HG03108 (cell line): ENCODE results near the gene SEMA3G.

Source experiments
- ATAC-seq: cut with Tn5 transposase; IDR thresholded peaks from one replicate; pipeline ENCODE4 v1.9.1; 2021; ENCODE audit warnings: moderate library complexity; ENCODE audit not compliant: unreplicated experiment

The SEMA3G gene

DNA sequence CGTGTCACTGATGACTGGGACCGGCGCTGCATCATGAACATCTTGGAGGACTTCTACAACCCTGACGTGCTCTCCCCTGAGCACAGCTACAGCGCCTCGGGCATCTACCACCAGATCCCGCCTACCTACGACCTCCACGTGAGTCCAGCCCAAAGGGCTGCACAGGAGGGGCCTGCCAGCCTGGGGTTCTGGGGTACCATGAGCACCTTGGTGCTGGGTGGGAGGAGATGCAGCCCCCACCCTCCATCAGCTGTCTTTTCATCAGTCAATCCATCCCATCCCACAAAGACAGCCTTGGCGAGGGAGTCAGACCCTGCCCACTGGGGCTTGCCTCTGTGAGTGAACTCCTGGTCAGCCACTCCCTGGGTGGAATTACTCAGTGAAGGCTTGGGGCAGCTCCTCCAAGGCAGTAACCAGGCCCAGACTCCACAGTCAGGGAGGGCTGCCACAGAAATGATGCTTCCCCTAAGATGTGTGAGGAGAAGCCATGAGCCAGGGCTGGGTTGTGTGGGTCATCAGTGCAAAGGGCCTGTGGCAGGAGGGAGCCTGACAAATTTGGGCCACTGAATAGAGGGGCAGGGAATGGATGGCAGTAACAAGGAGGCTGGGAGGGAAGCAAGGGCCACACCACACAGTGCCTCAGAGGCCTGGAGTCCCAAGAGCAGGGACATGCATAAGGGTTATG, 47.9 kb downstream of the SEMA3G start:
- no peak for ATAC-seq

DNA sequence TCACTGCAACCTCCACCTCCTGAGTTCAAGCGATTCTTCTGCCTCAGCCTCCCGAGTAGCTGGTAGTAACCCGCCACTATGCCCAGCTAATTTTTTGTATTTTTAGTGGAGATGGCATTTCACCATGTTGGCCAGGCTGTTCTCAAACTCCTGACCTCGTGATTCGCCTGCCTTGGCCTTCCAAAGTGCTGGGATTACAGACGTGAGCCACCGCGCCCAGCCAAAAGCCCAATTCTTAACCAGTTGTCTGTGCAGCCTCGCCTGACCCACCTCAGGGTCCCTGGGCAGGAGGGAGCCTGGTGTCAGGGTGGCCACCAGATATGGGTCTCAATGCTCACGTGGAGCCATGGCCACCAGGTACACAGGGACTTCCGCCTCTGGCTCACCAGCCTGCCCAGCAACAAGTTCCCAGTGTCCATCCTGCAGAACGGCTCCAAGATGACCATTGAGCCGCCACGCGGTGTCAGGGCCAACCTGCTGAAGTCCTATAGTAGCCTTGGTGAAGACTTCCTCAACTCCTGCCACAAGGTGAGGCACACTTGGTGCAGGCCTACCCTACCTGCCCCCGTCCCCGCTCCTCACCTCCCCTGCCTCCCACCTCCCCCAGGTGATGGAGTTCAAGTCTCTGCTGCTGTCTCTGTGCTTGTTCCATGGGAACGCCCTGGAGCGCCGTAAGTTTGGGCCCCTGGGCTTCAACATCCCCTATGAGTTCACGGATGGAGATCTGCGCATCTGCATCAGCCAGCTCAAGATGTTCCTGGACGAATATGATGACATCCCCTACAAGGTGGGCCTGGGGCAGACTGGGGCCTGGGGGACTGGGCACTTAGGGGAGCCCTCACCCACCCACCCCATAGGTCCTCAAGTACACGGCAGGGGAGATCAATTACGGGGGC, 48.6 kb downstream of the SEMA3G start:
- no peak for ATAC-seq

DNA sequence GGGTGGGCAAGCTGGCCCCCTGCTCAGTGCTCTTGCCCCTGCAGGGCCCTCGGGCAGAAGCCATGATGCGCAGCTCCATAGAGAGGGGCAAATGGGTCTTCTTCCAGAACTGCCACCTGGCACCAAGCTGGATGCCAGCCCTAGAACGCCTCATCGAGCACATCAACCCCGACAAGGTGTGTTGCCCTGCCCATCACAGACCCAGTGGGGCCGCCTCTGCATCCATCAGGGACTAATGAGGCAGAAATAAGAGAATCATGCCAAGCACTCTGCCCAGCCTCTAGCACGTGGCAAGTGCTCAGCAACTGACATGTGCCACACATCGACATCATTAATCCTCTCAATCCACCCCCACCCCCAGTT, 49.4 kb downstream of the SEMA3G start:
- ATAC-seq, result no peak

GRCh38 chr3:52394751-52395502, 50.0 kb downstream of the SEMA3G start:
- ATAC-seq, result no peak

GRCh38 chr3:52393959-52394670, 50.8 kb downstream of the SEMA3G start:
- ATAC-seq, result no peak

DNA sequence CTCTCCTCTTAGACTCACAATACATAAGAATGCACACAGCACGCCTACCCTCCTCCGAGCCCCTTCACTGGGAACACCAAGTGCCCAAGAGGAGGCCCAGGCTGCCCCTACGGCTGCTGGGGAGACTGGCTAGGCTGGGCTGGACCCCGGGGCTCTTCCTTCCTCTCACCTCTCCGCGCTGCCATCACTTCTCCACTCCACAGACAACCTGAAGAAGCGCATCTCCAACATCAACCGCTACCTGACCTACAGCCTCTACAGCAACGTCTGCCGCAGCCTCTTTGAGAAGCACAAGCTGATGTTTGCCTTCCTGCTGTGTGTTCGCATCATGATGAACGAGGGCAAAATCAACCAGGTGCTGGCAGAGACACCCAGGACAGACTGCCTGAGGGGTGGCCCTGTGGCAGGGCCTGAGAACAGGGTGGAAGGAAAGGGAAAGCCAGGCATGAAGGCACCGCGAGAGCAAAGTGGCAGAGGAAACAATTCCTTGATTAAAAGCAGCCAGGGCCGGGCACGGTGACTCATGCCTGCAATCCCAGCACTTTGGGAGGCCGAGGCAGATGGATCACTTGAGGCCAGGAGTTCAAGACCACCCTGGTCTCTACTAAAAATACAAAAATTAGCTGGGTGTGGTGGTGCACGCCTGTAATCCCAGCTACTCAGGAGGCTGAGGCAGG, 51.6 kb downstream of the SEMA3G start:
- ATAC-seq, result no peak

DNA sequence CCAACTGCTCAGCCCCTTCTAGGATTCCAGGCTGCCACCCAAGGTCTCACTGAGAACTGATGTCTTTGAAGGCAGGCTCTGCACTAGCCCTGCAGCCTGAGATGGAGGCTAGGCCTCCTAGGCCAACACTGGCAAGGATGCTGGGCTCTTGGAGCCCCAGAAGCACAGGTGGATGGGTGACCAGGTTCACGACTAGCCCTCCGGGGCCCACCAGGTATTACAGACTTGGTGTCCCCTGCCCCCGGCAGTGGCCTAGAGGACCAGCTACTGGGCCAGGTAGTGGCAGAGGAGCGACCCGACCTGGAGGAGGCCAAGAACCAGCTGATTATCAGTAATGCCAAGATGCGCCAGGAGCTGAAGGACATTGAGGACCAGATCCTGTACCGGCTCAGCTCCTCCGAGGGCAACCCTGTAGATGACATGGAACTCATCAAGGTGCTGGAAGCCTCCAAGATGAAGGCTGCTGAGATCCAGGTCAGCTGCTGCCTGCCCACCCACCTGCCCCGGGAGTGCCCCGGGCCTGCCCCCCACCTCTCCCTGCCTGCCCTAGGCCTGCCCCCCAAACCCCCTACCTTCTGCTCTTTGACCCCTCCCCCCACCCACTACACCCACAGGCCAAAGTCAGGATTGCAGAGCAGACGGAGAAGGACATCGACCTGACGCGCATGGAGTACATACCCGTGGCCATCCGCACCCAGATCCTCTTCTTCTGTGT, 52.5 kb downstream of the SEMA3G start:
- ATAC-seq, result no peak

DNA sequence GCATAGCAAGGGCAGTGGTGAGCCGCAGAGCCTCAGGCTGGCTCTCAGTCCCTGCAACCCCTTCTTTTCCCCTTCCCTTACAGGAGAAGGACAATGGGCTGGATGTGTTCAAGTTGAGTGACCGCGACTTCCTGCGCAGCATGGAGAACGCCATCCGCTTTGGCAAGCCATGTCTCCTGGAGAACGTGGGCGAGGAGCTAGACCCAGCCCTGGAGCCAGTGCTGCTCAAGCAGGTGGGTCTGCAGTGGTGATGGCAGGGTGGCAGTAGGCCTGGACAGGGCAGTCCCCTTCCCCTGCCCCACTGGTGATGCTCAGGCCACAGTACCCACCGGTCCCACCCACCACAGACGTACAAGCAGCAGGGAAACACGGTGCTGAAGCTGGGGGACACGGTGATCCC, 53.8 kb downstream of the SEMA3G start:
- no peak for ATAC-seq

GRCh38 chr3:52388933-52389332, 56.0 kb downstream of the SEMA3G start:
- ATAC-seq, result no peak

GRCh38 chr3:52388348-52388821, 56.5 kb downstream of the SEMA3G start:
- ATAC-seq, result no peak

- ATAC-seq, result no peak
These were observed 57.4 kb downstream of the SEMA3G start for GRCh38 chr3:52387481-52387880.

GRCh38 chr3:52385157-52385556, 59.7 kb downstream of the SEMA3G start:
- ATAC-seq, result no peak

DNA sequence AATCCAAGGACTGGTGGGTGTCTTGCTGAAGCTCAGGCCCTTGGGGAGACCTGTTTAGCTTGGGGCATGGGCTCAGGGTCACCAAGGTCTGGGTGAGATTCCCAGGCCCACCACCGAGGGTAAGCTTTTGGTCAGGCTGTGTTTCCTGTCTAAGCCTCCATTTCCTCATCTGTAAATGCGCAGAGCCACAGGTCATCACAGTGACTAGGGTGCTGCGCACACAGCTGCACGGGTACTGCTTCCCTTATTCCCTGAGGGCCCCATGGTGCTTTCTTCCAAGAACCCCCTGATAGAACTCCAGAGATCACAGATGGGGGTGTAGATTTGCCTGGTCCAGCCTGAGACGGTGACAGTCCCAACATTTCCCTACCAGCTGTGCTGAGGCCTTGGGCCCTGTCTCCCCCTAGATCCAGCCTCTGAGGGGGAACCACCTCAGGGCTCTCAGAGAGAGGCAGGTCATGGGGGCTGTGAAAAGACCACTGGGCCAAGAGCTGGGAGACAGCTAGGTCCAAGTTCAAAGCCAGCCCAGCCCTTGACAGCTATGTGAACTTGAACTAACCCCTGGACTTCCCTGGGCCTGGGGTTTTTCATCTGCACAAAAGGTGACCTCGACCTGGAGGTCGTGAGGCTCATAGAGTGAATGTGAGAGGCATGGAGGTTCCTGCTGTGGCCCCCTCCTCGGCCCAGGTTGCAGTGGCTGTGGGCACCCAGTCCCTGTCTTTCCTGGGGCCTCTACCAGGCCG, 60.7 kb downstream of the SEMA3G start:
- ATAC-seq, result no peak

DNA sequence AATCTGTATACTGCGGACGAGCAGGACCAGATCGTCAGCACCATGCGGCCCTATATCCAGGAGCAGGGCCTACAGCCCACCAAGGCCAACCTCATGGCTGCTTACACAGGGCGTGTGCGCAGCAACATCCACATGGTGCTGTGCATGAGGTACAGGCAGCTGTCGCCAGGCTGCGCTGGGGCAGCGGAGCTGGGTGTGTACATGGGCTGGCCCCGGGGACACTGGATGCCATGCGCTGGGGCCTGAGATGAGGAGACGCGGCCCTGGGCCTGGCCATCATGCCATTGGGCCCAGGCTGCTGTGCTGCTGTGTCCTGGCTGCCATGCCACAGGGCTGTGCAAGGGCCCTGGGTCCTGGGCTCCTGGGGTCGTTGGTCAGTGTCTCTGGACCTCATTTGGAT, 61.5 kb downstream of the SEMA3G start:
- ATAC-seq, result no peak
